GM12874 (cell line): ENCODE data around the gene FARS2.

ENCODE experiments used
- TF ChIP-seq, protein P1 (sequence below): IDR thresholded peaks from 2 replicates; pipeline ENCODE4 v1.5.1; 2011; ENCODE audit warnings: low read depth, mild to moderate bottlenecking, control low read depth, low read length, moderate library complexity; ENCODE audit not compliant: insufficient read depth

Gene FARS2

DNA sequence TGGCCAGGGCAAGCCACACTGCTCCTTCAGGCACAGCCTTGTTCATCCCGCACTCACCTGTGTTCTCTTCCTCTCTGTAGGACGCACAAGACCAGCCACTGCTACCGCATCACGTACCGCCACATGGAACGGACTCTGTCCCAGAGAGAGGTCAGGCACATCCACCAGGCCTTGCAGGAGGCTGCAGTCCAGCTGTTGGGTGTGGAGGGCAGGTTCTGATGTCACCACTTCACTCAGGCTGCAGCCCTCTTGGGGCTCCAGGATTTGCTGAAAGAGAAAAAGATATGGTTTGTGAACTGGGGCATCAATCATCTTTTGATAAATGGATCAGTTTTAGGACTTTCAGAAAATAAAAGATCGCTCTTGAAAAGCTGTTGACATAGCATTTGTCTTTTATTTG, 509.9 kb downstream of the FARS2 start:
- TF ChIP-seq, protein P1, sequence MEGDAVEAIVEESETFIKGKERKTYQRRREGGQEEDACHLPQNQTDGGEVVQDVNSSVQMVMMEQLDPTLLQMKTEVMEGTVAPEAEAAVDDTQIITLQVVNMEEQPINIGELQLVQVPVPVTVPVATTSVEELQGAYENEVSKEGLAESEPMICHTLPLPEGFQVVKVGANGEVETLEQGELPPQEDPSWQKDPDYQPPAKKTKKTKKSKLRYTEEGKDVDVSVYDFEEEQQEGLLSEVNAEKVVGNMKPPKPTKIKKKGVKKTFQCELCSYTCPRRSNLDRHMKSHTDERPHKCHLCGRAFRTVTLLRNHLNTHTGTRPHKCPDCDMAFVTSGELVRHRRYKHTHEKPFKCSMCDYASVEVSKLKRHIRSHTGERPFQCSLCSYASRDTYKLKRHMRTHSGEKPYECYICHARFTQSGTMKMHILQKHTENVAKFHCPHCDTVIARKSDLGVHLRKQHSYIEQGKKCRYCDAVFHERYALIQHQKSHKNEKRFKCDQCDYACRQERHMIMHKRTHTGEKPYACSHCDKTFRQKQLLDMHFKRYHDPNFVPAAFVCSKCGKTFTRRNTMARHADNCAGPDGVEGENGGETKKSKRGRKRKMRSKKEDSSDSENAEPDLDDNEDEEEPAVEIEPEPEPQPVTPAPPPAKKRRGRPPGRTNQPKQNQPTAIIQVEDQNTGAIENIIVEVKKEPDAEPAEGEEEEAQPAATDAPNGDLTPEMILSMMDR, result no peak

DNA sequence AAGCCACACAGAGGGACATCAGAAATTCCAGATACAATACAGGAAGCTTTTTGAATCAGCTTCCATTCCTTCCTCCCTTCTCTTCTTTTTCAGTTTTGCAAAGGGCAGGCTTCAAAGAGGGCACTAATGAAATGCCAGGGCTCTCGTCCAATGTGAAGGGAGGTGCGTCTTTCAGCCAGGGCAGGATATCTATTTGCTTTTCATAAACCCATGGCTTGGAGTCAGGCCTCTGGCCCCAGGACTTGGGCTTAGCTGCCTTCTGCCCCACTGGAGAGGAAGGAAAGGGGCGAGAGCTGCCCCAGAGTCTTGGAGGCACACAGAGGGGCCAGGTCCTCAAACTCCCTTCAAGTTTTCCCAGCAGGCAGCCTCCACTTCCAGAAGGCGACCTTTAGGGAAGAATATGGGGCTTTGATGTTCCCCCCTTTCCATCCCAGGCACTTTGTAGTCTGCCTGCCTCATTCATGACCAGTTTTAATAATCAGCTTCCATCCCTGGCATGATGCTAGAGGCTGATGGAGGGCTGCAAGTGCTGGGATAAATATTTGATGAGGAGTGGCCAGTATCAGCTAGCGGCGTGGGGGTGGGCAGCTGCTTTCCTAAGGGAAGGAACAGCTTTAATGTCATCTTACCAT, 510.6 kb downstream of the FARS2 start:
- TF ChIP-seq, protein P1, result no peak

DNA sequence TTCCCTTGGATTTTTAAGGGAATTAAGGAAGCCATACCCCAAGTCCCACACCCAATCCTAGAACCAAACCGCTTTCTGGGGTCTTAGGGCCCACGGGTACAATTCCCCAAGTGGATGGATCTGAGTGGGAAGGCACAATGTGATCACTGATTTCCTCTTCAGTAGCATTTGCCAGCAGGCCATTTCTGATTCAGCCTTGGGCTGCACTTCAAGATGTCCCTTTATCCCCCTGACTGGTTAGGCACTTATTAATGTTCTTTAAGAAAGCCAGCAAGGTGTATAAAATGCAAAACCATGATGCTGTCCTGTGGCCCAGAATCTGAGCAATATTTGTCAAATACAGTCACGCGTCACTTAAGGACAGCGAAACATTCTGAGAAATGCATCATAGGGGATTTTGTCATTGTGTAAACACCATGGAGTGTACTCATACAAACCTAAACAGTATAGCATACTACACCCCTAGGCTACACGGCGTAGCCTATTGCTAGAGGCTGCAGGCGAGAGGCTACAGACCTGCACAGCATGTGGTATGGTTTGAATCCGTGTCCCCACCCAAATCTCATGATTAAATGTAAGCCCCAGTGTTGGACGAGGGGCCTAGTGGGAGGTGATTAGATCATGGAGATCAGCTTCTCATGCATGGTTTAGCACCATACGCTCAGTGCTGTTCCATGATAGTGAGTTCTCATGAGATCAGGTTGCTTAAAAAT, 511.3 kb downstream of the FARS2 start:
- TF ChIP-seq, protein P1, result no peak

DNA sequence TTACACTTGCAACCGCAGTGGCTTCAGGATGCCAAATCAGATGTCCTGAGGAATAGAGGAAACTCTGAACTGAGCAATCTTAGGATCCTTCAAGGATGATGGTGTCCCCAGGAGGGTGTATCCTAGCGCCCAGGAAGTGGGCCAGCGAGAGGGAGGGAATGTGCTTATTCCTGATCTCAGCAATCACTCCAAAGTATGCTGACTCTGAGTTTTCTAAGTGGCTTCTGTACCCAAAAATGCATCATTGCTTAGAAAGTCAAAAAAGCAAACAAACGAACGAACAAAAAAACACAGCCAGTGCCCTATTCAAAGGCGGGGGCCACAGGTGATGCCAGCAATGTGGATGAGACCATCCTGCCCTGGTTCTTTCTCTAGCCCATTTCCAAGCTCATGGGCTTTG, 514.8 kb downstream of the FARS2 start:
- TF ChIP-seq, protein P1, result no peak

DNA sequence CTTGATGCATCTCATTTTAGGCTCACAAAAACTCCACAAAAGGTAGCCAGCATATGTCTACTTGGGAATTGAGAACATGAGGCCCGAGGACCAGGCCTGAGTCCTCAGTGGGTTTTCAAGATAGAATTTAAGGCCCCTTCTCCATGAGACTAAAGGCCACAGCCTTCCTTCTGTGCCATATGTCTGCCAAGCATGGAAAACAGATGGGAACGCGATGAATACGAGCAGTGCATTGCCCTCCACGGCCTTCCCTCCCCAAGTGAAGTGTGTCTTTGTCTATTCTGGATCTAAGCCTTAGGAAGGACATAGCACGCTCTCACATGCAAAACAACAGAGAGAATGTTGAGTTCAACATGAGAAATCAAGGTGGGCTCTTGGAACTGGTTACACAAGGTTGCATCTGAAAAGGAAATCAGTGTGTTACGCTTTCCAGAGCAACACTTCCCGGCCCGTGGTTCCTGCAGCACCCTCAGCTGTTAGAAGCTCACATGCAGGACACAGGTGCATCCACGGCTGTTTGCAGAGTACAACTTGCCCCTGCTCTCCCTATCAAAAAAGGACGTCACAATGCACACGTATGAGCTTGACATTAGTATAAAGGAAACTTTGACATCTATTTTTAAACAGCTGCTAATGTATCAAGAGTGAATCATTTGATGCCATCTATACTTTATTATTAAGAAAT, 515.5 kb downstream of the FARS2 start:
- TF ChIP-seq, protein P1, result no peak

DNA sequence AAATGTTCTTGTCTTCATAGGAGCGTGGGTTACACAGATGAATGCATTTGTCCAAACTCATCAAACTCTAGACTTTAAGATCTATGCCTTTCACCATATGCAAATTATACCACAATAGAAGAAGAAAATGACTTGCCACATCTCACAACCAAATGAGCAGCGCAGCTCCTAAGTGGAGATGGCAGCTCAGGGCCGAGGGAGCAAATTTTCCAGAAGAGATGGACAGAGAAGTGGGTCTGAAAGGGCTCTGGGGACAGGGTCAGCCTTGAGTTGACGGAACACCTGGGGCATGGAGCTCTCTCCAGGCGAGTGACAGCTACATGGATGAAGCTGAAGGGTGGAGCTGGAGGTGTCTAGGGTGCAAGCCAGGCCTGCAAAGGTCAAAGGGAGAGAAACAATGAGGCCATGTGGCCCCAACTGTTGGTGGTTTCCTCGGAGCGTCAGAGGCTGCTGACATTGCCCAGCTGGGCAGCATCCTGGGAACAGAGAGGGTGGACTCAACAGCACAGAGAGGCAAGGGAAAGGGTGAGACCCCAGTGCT, 517.1 kb downstream of the FARS2 start:
- TF ChIP-seq, protein P1, result no peak

DNA sequence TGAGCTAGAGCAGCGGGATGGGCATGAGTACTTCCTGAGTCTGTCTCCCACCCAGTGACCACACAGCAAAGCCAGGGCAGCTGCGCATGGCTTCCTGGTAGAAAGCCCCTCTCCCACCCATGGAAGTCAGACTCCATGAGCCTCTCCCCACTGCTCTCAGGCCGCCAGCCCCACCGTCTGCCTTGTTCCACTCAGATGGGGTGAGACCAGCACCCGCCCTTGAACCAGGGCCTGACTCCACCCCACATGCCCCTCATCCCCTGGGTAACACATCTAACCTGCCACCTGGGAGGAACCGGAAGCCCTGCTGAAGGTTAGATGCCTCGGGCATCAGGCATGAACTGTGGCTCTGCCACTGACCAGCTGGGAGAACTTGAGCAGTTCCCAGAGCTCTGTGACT, 517.6 kb downstream of the FARS2 start:
- TF ChIP-seq, protein P1, result no peak
